ENCODE results near the gene DAB2IP.

The DAB2IP gene

GRCh38 chr9:121640491-121641223 is 10.8 kb upstream of the DAB2IP start:
- no peaks in the 10 kb centered on the region for H3K27me3 ChIP-seq (ENCODE audit: insufficient read depth, low read length, poor library complexity, severe bottlenecking)
- no peaks in the 10 kb centered on the region for H4K20me1 ChIP-seq (ENCODE audit: insufficient read depth, low read length, poor library complexity, severe bottlenecking)
- H3K36me3 ChIP-seq (ENCODE audit: insufficient read depth, low read length): no peaks in the 10 kb centered on the region
- H3K4me1 ChIP-seq (ENCODE audit: insufficient read depth, low read length, poor library complexity, severe bottlenecking): peaks cover 11% of the 10 kb centered on the region
- no peak overlapping the region for H3K9ac ChIP-seq (ENCODE audit: low read depth, low read length, poor library complexity, severe bottlenecking)
- no peak overlapping the region for H2AFZ ChIP-seq (ENCODE audit: low read length)
- no peaks in the 10 kb centered on the region for H3K9me2 ChIP-seq (replicated peaks; ENCODE audit: low read depth, low read length)
- no peaks in the 10 kb centered on the region for H3K9me3 ChIP-seq (ENCODE audit: insufficient read depth, low read depth, low read length)
- H3F3A ChIP-seq (ENCODE audit: low read depth): no peaks in the 10 kb centered on the region
- H3K4me3 ChIP-seq (ENCODE audit: low read length, poor library complexity, severe bottlenecking): no peak overlapping the region
- no peak overlapping the region for H3K4me2 ChIP-seq (ENCODE audit: low read depth, low read length, poor library complexity, severe bottlenecking)
- no peaks in the 10 kb centered on the region for H3K79me2 ChIP-seq (ENCODE audit: insufficient read depth, low read length)
- TF ChIP-seq EZH2phosphoT487 (IDR thresholded peaks at IDR 0.05; ENCODE audit: borderline replicate concordance): no peak
- TF ChIP-seq CTCF (conservative IDR thresholded peaks at IDR 0.05; ENCODE audit: low read length): no peak

- Histone ChIP-seq H2AFZ (ENCODE audit: low read length) (no peak overlapping the region), H3K4me1 (ENCODE audit: insufficient read depth, low read length, poor library complexity, severe bottlenecking) (peaks cover 16% of the 10 kb centered on the region), H3K9me3 (ENCODE audit: insufficient read depth, low read depth, low read length) (no peaks in the 10 kb centered on the region), H3K9ac (ENCODE audit: low read depth, low read length, poor library complexity, severe bottlenecking) (no peak overlapping the region), H3K4me3 (ENCODE audit: low read length, poor library complexity, severe bottlenecking) (no peak overlapping the region), H4K20me1 (ENCODE audit: insufficient read depth, low read length, poor library complexity, severe bottlenecking) (no peaks in the 10 kb centered on the region), H3K79me2 (ENCODE audit: insufficient read depth, low read length) (no peaks in the 10 kb centered on the region), H3K27me3 (ENCODE audit: insufficient read depth, low read length, poor library complexity, severe bottlenecking) (no peaks in the 10 kb centered on the region), H3F3A (ENCODE audit: low read depth) (no peaks in the 10 kb centered on the region), H3K4me2 (ENCODE audit: low read depth, low read length, poor library complexity, severe bottlenecking) (no peak overlapping the region), H3K9me2 (replicated peaks; ENCODE audit: low read depth, low read length) (no peaks in the 10 kb centered on the region), H3K36me3 (ENCODE audit: insufficient read depth, low read length) (no peaks in the 10 kb centered on the region)
- TF ChIP-seq CTCF (conservative IDR thresholded peaks at IDR 0.05; ENCODE audit: low read length) (no peak), EZH2phosphoT487 (IDR thresholded peaks at IDR 0.05; ENCODE audit: borderline replicate concordance) (no peak)
These were observed 10.2 kb upstream of the DAB2IP start for GRCh38 chr9:121641224-121641611.

- no peaks in the 10 kb centered on the region for H3K9me2 ChIP-seq (replicated peaks; ENCODE audit: low read depth, low read length)
- no peaks in the 10 kb centered on the region for H3K36me3 ChIP-seq (ENCODE audit: insufficient read depth, low read length)
- peaks cover 29% of the 10 kb centered on the region for H3K4me1 ChIP-seq (ENCODE audit: insufficient read depth, low read length, poor library complexity, severe bottlenecking)
- no peaks in the 10 kb centered on the region for H4K20me1 ChIP-seq (ENCODE audit: insufficient read depth, low read length, poor library complexity, severe bottlenecking)
- H3K9me3 ChIP-seq (ENCODE audit: insufficient read depth, low read depth, low read length): no peaks in the 10 kb centered on the region
- H3K9ac ChIP-seq (ENCODE audit: low read depth, low read length, poor library complexity, severe bottlenecking): no peak overlapping the region
- peaks cover 5% of the 10 kb centered on the region; the same call in 1 of the 2 replicates for H3F3A ChIP-seq (ENCODE audit: low read depth)
- H3K4me3 ChIP-seq (ENCODE audit: low read length, poor library complexity, severe bottlenecking): no peak overlapping the region
- no peaks in the 10 kb centered on the region for H3K27me3 ChIP-seq (ENCODE audit: insufficient read depth, low read length, poor library complexity, severe bottlenecking)
- H3K79me2 ChIP-seq (ENCODE audit: insufficient read depth, low read length): no peaks in the 10 kb centered on the region
- no peak for TF ChIP-seq CTCF (conservative IDR thresholded peaks at IDR 0.05; ENCODE audit: low read length)
- TF ChIP-seq EZH2phosphoT487 (IDR thresholded peaks at IDR 0.05; ENCODE audit: borderline replicate concordance): no peak
- H2AFZ ChIP-seq (ENCODE audit: low read length): no peak overlapping the region
- H3K4me2 ChIP-seq (ENCODE audit: low read depth, low read length, poor library complexity, severe bottlenecking): no peak overlapping the region
These were observed 8.7 kb upstream of the DAB2IP start for GRCh38 chr9:121642758-121643157.
